NB4 (cell line): ENCODE data around the gene NSMCE4A.
"Not testable (repeated sequence)": the region's sequence is repeated elsewhere in the genome, so short reads cannot be mapped to it uniquely, and the experiment has no call there.

Experiments used
- DNase-seq: peaks from one replicate; pipeline ENCODE4 v3.0.0; 2010; ENCODE audit warnings: low read depth
- H3K4me3 ChIP-seq: one replicate; pipeline ENCODE4 v1.5.1; 2011; ENCODE audit warnings: mild to moderate bottlenecking, low read depth, low read length, moderate library complexity
- MYC ChIP-seq: IDR thresholded peaks from 2 replicates; pipeline ENCODE4 v1.6.1; 2011; ENCODE audit warnings: low read depth, low read length
- POLR2A ChIP-seq: IDR thresholded peaks from 2 replicates; pipeline ENCODE4 v1.6.1; 2011; ENCODE audit warnings: mild to moderate bottlenecking; ENCODE audit not compliant: insufficient read length; ENCODE audit errors: extremely low read depth
- TF ChIP-seq, protein P1 (sequence below): IDR thresholded peaks from 2 replicates; pipeline ENCODE4 v1.6.1; 2011; ENCODE audit warnings: low read depth, low read length
- TF ChIP-seq, protein P2 (sequence below): IDR thresholded peaks from one replicate; pipeline ENCODE4 v1.5.1; 2012; ENCODE audit warnings: low read depth, low read length

Gene NSMCE4A

DNA sequence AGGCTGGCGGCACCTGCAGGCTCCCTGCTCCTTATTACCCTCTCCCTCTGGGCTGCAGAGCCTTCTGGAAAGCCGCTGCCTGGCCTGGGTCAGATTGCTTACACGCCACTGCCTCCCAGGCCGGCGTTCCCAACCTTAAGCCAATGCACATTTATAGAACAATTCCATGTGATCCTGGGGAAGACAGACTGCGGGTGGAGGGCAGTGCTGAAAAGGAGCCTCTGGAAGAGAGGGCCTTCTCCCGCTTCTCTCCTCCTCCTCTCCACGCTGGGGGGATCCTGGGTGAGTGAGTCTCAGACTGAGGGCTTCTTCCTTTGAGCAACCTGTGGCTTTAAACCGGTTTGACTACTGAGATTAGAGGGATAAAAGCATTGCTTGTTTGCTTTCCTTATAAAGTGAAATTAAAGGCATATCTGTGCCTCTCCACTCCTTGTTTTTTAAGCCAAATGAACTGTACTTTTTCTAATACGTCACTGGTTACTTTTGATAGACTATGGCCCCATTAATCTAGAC lies 19.5 kb upstream of the NSMCE4A start:
- TF ChIP-seq MYC (no peak), POLR2A (no peak)
- TF ChIP-seq, protein P1, sequence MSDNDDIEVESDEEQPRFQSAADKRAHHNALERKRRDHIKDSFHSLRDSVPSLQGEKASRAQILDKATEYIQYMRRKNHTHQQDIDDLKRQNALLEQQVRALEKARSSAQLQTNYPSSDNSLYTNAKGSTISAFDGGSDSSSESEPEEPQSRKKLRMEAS = no peak
- TF ChIP-seq, protein P2, sequence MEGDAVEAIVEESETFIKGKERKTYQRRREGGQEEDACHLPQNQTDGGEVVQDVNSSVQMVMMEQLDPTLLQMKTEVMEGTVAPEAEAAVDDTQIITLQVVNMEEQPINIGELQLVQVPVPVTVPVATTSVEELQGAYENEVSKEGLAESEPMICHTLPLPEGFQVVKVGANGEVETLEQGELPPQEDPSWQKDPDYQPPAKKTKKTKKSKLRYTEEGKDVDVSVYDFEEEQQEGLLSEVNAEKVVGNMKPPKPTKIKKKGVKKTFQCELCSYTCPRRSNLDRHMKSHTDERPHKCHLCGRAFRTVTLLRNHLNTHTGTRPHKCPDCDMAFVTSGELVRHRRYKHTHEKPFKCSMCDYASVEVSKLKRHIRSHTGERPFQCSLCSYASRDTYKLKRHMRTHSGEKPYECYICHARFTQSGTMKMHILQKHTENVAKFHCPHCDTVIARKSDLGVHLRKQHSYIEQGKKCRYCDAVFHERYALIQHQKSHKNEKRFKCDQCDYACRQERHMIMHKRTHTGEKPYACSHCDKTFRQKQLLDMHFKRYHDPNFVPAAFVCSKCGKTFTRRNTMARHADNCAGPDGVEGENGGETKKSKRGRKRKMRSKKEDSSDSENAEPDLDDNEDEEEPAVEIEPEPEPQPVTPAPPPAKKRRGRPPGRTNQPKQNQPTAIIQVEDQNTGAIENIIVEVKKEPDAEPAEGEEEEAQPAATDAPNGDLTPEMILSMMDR = no peak

DNA sequence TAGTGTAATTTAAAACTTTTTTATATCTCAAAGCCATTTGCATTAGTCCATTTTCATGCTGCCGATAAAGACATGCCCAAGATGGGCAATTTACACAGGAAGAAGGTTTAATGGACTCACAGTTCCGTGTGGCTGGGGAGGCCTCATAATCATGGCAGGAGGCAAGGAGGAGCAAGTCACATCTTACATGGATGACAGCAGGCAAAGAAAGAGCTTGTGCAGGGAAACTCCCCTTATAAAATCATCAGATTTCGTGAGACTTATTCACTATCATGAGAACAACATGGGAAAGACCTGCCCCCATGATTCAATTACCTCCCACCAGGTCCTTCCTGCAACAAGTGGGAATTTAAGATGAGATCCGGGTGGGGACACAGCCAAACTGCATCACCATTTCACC lies 16.7 kb upstream of the NSMCE4A start:
- not testable (repeated sequence) for DNase-seq, H3K4me3 ChIP-seq

More for the DNA sequence above, 19.5 kb upstream of the NSMCE4A start:
- H3K4me3 ChIP-seq = no peak overlapping the region
- no peak for DNase-seq

DNA sequence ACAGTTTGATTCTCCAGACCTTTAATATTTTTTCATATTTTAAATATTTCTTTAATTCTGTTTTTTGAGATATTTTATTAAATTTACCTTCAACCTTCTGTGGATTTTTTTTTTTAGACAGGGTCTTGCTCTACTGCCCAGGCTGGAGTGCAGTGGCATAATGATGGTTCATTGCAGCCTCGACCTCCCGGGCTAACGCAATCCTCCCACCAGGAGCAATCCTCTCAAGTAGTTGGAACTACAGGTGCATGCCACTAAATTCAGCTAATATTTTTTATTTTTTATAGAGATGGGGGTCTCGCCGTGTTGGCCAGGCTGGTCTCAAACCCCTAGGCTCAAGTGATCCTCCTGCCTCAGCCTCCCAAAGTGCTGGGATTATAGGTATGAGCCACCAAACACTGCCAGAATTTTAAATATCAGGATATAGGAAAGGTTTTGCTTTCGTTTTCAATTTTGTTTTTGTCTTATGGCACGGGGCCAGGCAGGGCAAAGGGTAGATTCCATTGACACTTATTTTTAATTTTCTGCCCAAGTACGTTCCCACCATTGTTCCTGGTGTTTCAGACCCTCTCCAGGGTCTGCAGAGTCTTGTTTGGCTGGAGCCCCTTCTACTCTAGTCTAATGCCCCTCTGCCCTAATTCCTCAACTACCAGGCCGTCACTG lies 15.1 kb upstream of the NSMCE4A start:
- TF ChIP-seq MYC (no peak), POLR2A (no peak)
- TF ChIP-seq, protein P1 = no peak
- TF ChIP-seq, protein P2 = no peak
- no peak for DNase-seq
- H3K4me3 ChIP-seq = no peak overlapping the region

DNA sequence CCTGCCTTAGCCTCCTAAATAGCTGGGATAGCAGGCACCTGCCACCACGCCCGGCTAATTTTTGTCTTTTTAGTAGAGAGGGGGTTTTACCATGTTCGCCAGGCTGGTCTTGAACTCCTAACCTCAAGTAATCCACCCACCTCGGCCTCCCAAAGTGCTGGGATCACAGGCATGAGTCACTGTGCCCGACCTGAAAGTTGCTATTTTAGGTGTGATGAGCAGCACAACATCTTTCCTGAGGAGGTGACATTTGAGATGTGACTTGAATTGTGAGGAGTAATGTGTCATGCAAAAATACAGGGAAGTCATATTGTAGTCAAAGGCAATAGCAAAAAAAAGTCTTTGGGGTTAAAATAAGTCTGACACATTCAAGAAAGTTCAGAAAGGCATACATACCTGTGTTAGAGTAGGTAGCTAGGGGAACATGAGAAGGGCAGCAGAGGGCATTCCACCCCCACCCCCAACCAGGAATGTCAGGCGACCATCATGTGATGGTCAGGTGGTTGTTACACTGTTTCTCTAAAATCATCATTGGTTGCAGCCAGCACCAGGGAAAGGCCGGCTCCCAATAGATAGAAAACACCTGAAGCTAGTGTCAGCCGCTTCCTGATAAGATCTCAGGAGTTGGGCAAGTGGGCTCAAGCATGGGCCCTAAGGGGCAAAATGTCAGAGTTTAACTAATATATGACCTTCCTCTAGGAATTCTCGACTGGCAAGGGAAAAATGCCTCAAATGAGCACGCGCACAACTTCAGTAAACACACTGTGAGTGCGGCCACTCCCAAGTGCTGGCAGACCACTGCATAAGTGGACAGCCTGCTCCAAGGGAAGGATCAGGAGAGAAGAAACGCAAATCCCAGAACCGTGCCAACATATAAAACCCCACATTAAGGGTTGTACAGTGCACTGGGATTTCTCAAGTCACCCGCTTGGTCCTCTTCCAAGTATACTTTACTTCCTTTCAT lies 13.6 kb upstream of the NSMCE4A start, which contains the start of gene TACC2:
Gene TACC2, plus strand, starts transcription at position 803 of the 964 bp plus-strand sequence. CDS start 32,819 bp downstream, outside the sequence.
- H3K4me3 ChIP-seq = no peak within 1 kb of the TSS
- TF ChIP-seq POLR2A (no peak), MYC (no peak)
- TF ChIP-seq, protein P1 = no peak
- TF ChIP-seq, protein P2 = no peak
- no peak for DNase-seq

DNA sequence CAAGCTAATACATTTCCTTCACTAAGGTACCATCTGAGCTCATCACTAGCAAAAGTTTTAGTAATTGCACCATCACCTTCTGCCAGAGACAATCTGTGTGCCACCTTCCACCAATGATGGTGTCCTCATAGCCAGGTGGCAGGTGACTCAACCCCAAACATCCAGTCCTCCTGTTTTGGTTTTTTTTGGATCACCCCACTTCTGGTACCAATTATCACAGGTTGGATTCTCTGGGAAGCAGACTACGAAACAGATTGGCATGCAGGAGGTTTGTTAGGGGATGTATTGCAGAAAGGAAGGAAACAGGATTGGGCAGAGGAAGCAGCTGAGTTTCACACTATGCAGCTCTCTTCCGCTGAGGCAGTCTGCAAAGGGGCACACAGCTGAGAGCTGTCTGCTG lies 9.4 kb upstream of the NSMCE4A start:
- no peak overlapping the region for H3K4me3 ChIP-seq
- no peak for DNase-seq
- TF ChIP-seq, protein P1 = no peak
- no peak for TF ChIP-seq POLR2A
- TF ChIP-seq, protein P2 = no peak
- TF ChIP-seq MYC = no peak

DNA sequence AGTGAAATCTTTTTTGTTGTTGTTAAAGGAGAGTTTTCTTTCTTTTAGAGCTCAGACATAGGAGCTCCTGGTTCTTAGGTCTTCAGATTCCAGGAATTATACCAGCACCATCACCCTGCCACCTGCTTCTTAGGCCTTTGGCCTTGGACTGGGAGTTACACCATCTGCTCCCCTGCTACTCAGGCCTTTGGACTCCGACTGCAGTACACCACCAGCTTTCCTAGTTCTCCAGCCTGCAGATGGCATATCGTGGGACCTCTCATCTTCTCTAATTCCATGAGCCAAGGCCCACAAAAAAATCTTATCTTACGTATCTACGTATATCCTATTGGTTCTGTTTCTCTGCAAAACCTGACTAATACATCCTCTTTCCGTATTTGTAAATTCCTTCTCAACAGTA lies 8.8 kb upstream of the NSMCE4A start:
- no peak for DNase-seq
- TF ChIP-seq MYC = no peak
- TF ChIP-seq, protein P2 = no peak
- TF ChIP-seq, protein P1 = no peak
- no peak for TF ChIP-seq POLR2A
- H3K4me3 ChIP-seq = no peak overlapping the region
